Measurements from ENCODE around the gene ZNF830. TPM values are rescaled to one million over a fixed set of nuclear protein-coding genes. Genes with fewer than 3 reads are reported as not detected.

Gene ZNF830
- total and polyA plus RNA-seq, 2 donors (not counting 3 experiments of a cell fraction or from before 2014, with no cell fraction given) = 3.1 to 13.9 TPM

DNA sequence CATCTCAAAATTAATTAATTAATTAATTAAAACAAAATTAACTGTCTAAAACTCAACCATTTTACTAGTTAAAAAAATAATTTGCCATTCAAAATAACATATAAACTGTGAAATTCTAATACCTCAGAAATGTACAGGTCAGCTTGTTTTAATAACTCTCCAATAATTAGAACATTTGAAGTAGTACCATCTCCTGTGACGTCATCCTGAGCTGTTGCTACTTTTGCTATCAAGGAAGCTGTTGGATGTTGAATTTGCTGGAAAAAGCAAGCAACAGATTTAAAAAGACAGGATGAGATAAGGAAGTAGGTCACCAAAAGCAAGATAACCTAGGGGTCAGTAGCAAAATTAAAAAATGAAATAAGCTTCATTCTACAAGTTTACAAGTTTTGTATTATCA, 2.9 kb upstream of the ZNF830 start:
- intact Hi-C loops (cut with micrococcal nuclease) = no loop called here
- H4K20me1 ChIP-seq (replicated peaks; ENCODE audit: control insufficient read depth, extremely low read depth, insufficient read depth, low read length) = no peaks in the 10 kb centered on the region
- POLR2A ChIA-PET = no interaction called here

DNA sequence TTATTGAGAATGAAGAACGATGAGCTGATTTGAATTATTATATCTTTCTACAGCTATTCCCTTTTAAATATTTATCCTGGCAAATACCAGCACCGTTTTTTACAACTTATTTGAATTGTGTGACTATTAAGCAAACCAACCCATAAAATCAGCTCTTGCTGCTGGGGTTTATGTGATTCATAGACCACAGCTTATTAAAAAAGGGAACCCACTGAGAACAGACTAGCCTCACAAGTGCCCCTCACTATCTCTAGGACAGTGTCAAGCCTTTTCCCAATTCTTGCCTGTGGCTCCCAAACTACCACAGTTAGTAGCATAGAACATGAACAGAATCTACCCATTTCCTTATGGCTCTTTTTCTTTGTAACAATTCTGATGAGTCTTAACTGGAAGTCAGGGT, 12.8 kb downstream of the ZNF830 start:
- Histone ChIP-seq H2AFZ (ENCODE audit: low read depth, low read length) (no peak overlapping the region), H3K36me3 (ENCODE audit: control insufficient read depth in 2 of 2, extremely low read depth in 1 of 2, insufficient read depth in 2 of 2, low read length in 2 of 2) (no peaks in the 10 kb centered on the region), H3K4me2 (ENCODE audit: insufficient read depth, low read length) (no peak overlapping the region), H3K9ac (replicated peaks; ENCODE audit: extremely low read depth, insufficient read depth, low read length) (no peak overlapping the region), H3K27ac (ENCODE audit: insufficient read depth, low read depth, low read length) (no peak overlapping the region), H3K9me1 (replicated peaks; ENCODE audit: control insufficient read depth, extremely low read depth, insufficient read depth, low read length) (no peaks in the 10 kb centered on the region), H3K79me2 (ENCODE audit: control insufficient read depth, insufficient read depth, low read length) (no peaks in the 10 kb centered on the region), H3K9me3 (replicated peaks; ENCODE audit: control insufficient read depth, insufficient read depth, low read length) (no peaks in the 10 kb centered on the region), H3K27me3 (ENCODE audit: control insufficient read depth in 2 of 2, insufficient read depth in 2 of 2, low read length in 2 of 2) (no peaks in the 10 kb centered on the region), H4K20me1 (replicated peaks; ENCODE audit: control insufficient read depth, extremely low read depth, insufficient read depth, low read length) (no peaks in the 10 kb centered on the region), H3K4me3 (replicated peaks in 1 of 3; ENCODE audit: insufficient read depth in 1 of 3, low read depth in 1 of 3, low read length in 3 of 3) (no peak overlapping the region), H3K4me1 (ENCODE audit: control insufficient read depth, extremely low read depth, insufficient read depth, low read length) (no peaks in the 10 kb centered on the region)
- ChIA-PET POLR2A (no interaction called here), CTCF (interaction anchor here (2.1 kb wide), 1 partner anchor 10 kb away, joined by 8 read pairs; no protein-coding TSS in a partner anchor)
- DNase-seq (ENCODE audit: low read depth, low spot score) (no peak), FAIRE-seq (no peak)
- BruUV-seq (replicated peaks) = no TSS peak
- intact Hi-C loops (cut with micrococcal nuclease) = no loop called here
- TF ChIP-seq, protein P1, sequence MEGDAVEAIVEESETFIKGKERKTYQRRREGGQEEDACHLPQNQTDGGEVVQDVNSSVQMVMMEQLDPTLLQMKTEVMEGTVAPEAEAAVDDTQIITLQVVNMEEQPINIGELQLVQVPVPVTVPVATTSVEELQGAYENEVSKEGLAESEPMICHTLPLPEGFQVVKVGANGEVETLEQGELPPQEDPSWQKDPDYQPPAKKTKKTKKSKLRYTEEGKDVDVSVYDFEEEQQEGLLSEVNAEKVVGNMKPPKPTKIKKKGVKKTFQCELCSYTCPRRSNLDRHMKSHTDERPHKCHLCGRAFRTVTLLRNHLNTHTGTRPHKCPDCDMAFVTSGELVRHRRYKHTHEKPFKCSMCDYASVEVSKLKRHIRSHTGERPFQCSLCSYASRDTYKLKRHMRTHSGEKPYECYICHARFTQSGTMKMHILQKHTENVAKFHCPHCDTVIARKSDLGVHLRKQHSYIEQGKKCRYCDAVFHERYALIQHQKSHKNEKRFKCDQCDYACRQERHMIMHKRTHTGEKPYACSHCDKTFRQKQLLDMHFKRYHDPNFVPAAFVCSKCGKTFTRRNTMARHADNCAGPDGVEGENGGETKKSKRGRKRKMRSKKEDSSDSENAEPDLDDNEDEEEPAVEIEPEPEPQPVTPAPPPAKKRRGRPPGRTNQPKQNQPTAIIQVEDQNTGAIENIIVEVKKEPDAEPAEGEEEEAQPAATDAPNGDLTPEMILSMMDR (IDR thresholded peaks at IDR 0.05; ENCODE audit: extremely low read depth in 1 of 2, insufficient read depth in 1 of 2, low read depth in 1 of 2, low read length in 2 of 2) = no peak
- no peak for TF ChIP-seq FOS (IDR thresholded peaks at IDR 0.05; ENCODE audit: borderline replicate concordance, insufficient read depth, low read length)
- no peak for TF ChIP-seq JUN (IDR thresholded peaks at IDR 0.05; ENCODE audit: borderline replicate concordance, insufficient read depth, insufficient read length, low read depth)
- TF ChIP-seq MYC (IDR thresholded peaks at IDR 0.05; ENCODE audit: low read depth, low read length) = no peak
- TF ChIP-seq GATA2 (IDR thresholded peaks at IDR 0.05; ENCODE audit: insufficient read depth, insufficient read length, low read depth, low read length) = no peak
- TF ChIP-seq POLR2AphosphoS5 (IDR thresholded peaks at IDR 0.05; ENCODE audit: insufficient read depth, low read depth, low read length) = no peak
- dilution Hi-C loops (cut with MboI; ENCODE audit: extremely low pct_ligation_motif_present, low sequenced_read_pairs) = no loop called here

More for the DNA sequence above, 2.9 kb upstream of the ZNF830 start:
- no TSS peak for BruUV-seq (replicated peaks)
- Histone ChIP-seq H3K36me3 (ENCODE audit: control insufficient read depth in 2 of 2, extremely low read depth in 1 of 2, insufficient read depth in 2 of 2, low read length in 2 of 2) (no peaks in the 10 kb centered on the region), H3K9ac (replicated peaks; ENCODE audit: extremely low read depth, insufficient read depth, low read length) (no peak overlapping the region), H3K9me1 (replicated peaks; ENCODE audit: control insufficient read depth, extremely low read depth, insufficient read depth, low read length) (no peaks in the 10 kb centered on the region), H3K27ac (ENCODE audit: insufficient read depth, low read depth, low read length) (no peak overlapping the region), H3K4me3 (replicated peaks in 1 of 3; ENCODE audit: insufficient read depth in 1 of 3, low read depth in 1 of 3, low read length in 3 of 3) (no peak overlapping the region), H3K4me1 (ENCODE audit: control insufficient read depth, extremely low read depth, insufficient read depth, low read length) (peaks cover 16% of the 10 kb centered on the region), H3K4me2 (ENCODE audit: insufficient read depth, low read length) (no peak overlapping the region), H3K27me3 (ENCODE audit: control insufficient read depth in 2 of 2, insufficient read depth in 2 of 2, low read length in 2 of 2) (peaks cover 1 to 2% of the 10 kb centered on the region in 2 experiments), H2AFZ (ENCODE audit: low read depth, low read length) (no peak overlapping the region), H3K79me2 (ENCODE audit: control insufficient read depth, insufficient read depth, low read length) (peaks cover 19% of the 10 kb centered on the region), H3K9me3 (replicated peaks; ENCODE audit: control insufficient read depth, insufficient read depth, low read length) (no peaks in the 10 kb centered on the region)
- dilution Hi-C loops (cut with MboI; ENCODE audit: extremely low pct_ligation_motif_present, low sequenced_read_pairs) = no loop called here
- no peak for FAIRE-seq
- no peak for DNase-seq (ENCODE audit: low read depth, low spot score)
- CTCF ChIA-PET = no interaction called here
- TF ChIP-seq EZH2 (IDR thresholded peaks at IDR 0.05; ENCODE audit: borderline replicate concordance, low read depth, low read length, severe bottlenecking) (no peak), MYC (IDR thresholded peaks at IDR 0.05; ENCODE audit: low read depth, low read length) (no peak), JUN (IDR thresholded peaks at IDR 0.05; ENCODE audit: borderline replicate concordance, insufficient read depth, insufficient read length, low read depth) (no peak), POLR2A (IDR thresholded peaks at IDR 0.05; ENCODE audit: low read depth, low read length) (no peak), FOS (IDR thresholded peaks at IDR 0.05; ENCODE audit: borderline replicate concordance, insufficient read depth, low read length) (no peak), GATA2 (IDR thresholded peaks at IDR 0.05; ENCODE audit: insufficient read depth, insufficient read length, low read depth, low read length) (no peak)
- TF ChIP-seq, protein P2, sequence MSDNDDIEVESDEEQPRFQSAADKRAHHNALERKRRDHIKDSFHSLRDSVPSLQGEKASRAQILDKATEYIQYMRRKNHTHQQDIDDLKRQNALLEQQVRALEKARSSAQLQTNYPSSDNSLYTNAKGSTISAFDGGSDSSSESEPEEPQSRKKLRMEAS (IDR thresholded peaks at IDR 0.05; ENCODE audit: insufficient read depth, insufficient read length) = no peak
